Astrocyte (in vitro differentiated cells and primary cell): ENCODE measurements around the gene SYT14. TPM values are rescaled to one million over a fixed set of nuclear protein-coding genes. Genes with fewer than 3 reads are reported as not detected.
"Not testable (repeated sequence)": the region's sequence is repeated elsewhere in the genome, so short reads cannot be mapped to it uniquely, and the experiment has no call there.

Experiments
- DNase-seq: peaks from one replicate; pipeline ENCODE4 v3.0.0-alpha.2; 2010; ENCODE audit warnings: low read depth
- FAIRE-seq: peaks from 2 replicates; lab custom pipeline; 2011; peaks lifted over from hg19 to GRCh38; lab: Jason Lieb, UNC
- H2AFZ ChIP-seq: 2 replicates; pipeline ENCODE4 v1.6.0; 2012; ENCODE audit warnings: low read depth, low read length, inconsistent platforms
- H3K27ac ChIP-seq: 2 replicates; pipeline ENCODE4 v1.5.1; 2011; ENCODE audit warnings: low read depth, low read length, inconsistent platforms
- H3K27me3 ChIP-seq: 2 replicates; pipeline ENCODE4 v1.6.0; 2011; ENCODE audit warnings: low read length, inconsistent platforms; ENCODE audit not compliant: insufficient read depth
- H3K36me3 ChIP-seq: 2 replicates; pipeline ENCODE4 v1.5.1; 2011; ENCODE audit warnings: low read length, inconsistent platforms; ENCODE audit not compliant: insufficient read depth
- H3K4me1 ChIP-seq: 2 replicates; pipeline ENCODE4 v1.5.1; 2011; ENCODE audit warnings: low read length, inconsistent platforms; ENCODE audit not compliant: insufficient read depth
- H3K4me2 ChIP-seq: 2 replicates; pipeline ENCODE4 v1.6.0; 2012; ENCODE audit warnings: low read length, inconsistent platforms
- H3K4me3 ChIP-seq: 2 replicates; pipeline ENCODE4 v1.5.1; 2011; ENCODE audit warnings: low read depth, mild to moderate bottlenecking, low read length, inconsistent platforms; ENCODE audit not compliant: insufficient read depth
- H3K79me2 ChIP-seq: 2 replicates; pipeline ENCODE4 v1.6.0; 2012; ENCODE audit warnings: mild to moderate bottlenecking, low read length, inconsistent platforms; ENCODE audit not compliant: insufficient read depth
- H3K9ac ChIP-seq: 2 replicates; pipeline ENCODE4 v1.6.0; 2012; ENCODE audit warnings: mild to moderate bottlenecking, low read length, inconsistent platforms
- H3K9me3 ChIP-seq: 2 replicates; pipeline ENCODE4 v1.5.1; 2012; ENCODE audit warnings: low read depth, mild to moderate bottlenecking, low read length, inconsistent platforms; ENCODE audit not compliant: insufficient read depth
- H4K20me1 ChIP-seq: 2 replicates; pipeline ENCODE4 v1.6.0; 2012; ENCODE audit warnings: low read length, inconsistent platforms; ENCODE audit not compliant: insufficient read depth
- H3K27ac Mint-ChIP-seq: one replicate; pipeline ENCODE4 v1.8.0; 2021; ENCODE audit warnings: mild to moderate bottlenecking, mixed read lengths; ENCODE audit not compliant: unreplicated experiment
- H3K27me3 Mint-ChIP-seq: one replicate; pipeline ENCODE4 v1.8.0; 2021; ENCODE audit warnings: low read depth, mixed read lengths; ENCODE audit not compliant: unreplicated experiment
- H3K36me3 Mint-ChIP-seq: one replicate; pipeline ENCODE4 v1.8.0; 2021; ENCODE audit warnings: low read depth, mixed read lengths; ENCODE audit not compliant: unreplicated experiment
- H3K4me1 Mint-ChIP-seq: one replicate; pipeline ENCODE4 v1.8.0; 2021; ENCODE audit warnings: low read depth, mixed read lengths; ENCODE audit not compliant: unreplicated experiment
- H3K4me3 Mint-ChIP-seq: one replicate; pipeline ENCODE4 v1.8.0; 2021; ENCODE audit warnings: mild to moderate bottlenecking, moderate library complexity, mixed read lengths; ENCODE audit not compliant: unreplicated experiment
- H3K9me3 Mint-ChIP-seq: one replicate; pipeline ENCODE4 v1.8.0; 2021; ENCODE audit warnings: mild to moderate bottlenecking, mixed read lengths; ENCODE audit not compliant: unreplicated experiment
- CTCF ChIP-seq: IDR thresholded peaks from 2 replicates; pipeline ENCODE4 v1.5.1; 2011; ENCODE audit warnings: low read depth, mild to moderate bottlenecking, inconsistent platforms, low read length, moderate library complexity; ENCODE audit not compliant: insufficient read depth
- EZH2 ChIP-seq: IDR thresholded peaks from 2 replicates; pipeline ENCODE4 v1.6.1; 2012; ENCODE audit warnings: mild to moderate bottlenecking, low read length, inconsistent platforms; ENCODE audit not compliant: insufficient read depth
- total RNA-seq: library from RNA; stranded (reverse); gene quantifications from 2 replicates; pipeline ENCODE4 v1.2.1, GENCODE V29; 2021

The SYT14 gene
- total RNA-seq, 1 donor from 2014 or later: 6.1 TPM

GRCh38 chr1:210099921-210100320, 161.9 kb downstream of the SYT14 start:
- Mint-ChIP-seq H3K27me3 (no peaks in the 10 kb centered on the region), H3K36me3 (no peaks in the 10 kb centered on the region), H3K9me3 (no peaks in the 10 kb centered on the region), H3K4me3 (no peak overlapping the region), H3K4me1 (no peaks in the 10 kb centered on the region), H3K27ac (no peak overlapping the region)
- H4K20me1 ChIP-seq: no peaks in the 10 kb centered on the region
- H3K9ac ChIP-seq: no peak overlapping the region
- no peaks in the 10 kb centered on the region for H3K27me3 ChIP-seq
- FAIRE-seq: no peak
- H3K4me3 ChIP-seq: no peak overlapping the region
- H3K79me2 ChIP-seq: no peaks in the 10 kb centered on the region
- H3K27ac ChIP-seq: no peak overlapping the region
- no peak for TF ChIP-seq EZH2
- TF ChIP-seq CTCF: no peak
- no peaks in the 10 kb centered on the region for H3K4me1 ChIP-seq
- no peaks in the 10 kb centered on the region for H3K36me3 ChIP-seq
- no peak overlapping the region for H2AFZ ChIP-seq
- H3K9me3 ChIP-seq: no peaks in the 10 kb centered on the region
- no peak for DNase-seq
- H3K4me2 ChIP-seq: no peak overlapping the region

- H3K4me3 Mint-ChIP-seq: no peak overlapping the region
- no peaks in the 10 kb centered on the region for H3K36me3 Mint-ChIP-seq
- Histone ChIP-seq H3K27me3 (no peaks in the 10 kb centered on the region), H3K27ac (no peak overlapping the region), H2AFZ (no peak overlapping the region), H3K36me3 (no peaks in the 10 kb centered on the region), H3K4me1 (no peaks in the 10 kb centered on the region), H3K9ac (no peak overlapping the region), H3K79me2 (no peaks in the 10 kb centered on the region), H3K4me2 (no peak overlapping the region), H4K20me1 (no peaks in the 10 kb centered on the region), H3K4me3 (no peak overlapping the region), H3K9me3 (no peaks in the 10 kb centered on the region)
- DNase-seq (no peak), FAIRE-seq (no peak)
- H3K9me3 Mint-ChIP-seq: peaks cover 6% of the 10 kb centered on the region
- no peak overlapping the region for H3K27ac Mint-ChIP-seq
- H3K27me3 Mint-ChIP-seq: no peaks in the 10 kb centered on the region
- TF ChIP-seq CTCF (no peak), EZH2 (no peak)
- H3K4me1 Mint-ChIP-seq: no peaks in the 10 kb centered on the region
These were observed 166.1 kb downstream of the SYT14 start for GRCh38 chr1:210104103-210104502.

GRCh38 chr1:210112906-210113305, 174.9 kb downstream of the SYT14 start:
- H3K4me2 ChIP-seq, H3K4me3 ChIP-seq, H3K27ac Mint-ChIP-seq, DNase-seq, H3K4me3 Mint-ChIP-seq, H3K36me3 Mint-ChIP-seq, H3K27me3 ChIP-seq, H3K4me1 ChIP-seq, H3K9ac ChIP-seq, H2AFZ ChIP-seq, H3K4me1 Mint-ChIP-seq, H3K79me2 ChIP-seq, H3K36me3 ChIP-seq, FAIRE-seq, H3K27me3 Mint-ChIP-seq, H3K27ac ChIP-seq, H4K20me1 ChIP-seq, H3K9me3 ChIP-seq: not testable (repeated sequence)
- H3K9me3 Mint-ChIP-seq: peaks cover 13% of the 10 kb centered on the region
